ENCODE data around the gene C19orf38.

DNA sequence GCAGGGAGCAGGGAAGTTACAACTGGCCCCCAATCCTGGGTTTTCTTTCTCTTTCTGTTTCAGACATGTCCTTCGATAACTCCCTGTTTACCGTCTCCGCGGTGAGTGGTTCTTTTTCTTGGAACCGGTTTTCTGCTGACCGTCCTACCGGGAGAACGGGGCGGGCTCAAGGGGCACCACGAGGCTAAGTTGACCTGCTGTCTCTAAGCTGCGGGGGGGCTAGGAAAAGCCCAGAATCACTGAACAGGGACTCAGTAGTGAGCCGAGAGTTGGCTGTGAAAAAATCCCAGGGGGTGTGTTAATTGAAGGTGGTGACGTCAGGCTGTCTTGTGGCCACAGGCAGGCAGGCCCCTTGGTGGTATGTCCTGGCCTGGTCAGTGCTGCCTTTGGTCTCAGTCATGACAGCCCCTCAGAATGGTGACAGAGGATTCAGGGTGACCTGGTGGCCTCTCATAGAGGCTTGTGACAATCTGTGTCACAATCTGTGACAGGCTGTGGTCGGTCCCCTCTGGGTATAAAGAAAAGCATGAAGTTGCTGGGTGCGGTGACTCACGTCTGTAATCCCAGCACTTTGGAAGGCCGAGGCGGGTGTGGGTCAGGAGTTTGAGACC, 15.0 kb downstream of the C19orf38 start:
- TF ChIP-seq POLR2A (IDR thresholded peaks at IDR 0.05; ENCODE audit: low read depth, low read length) (no peak), POLR2AphosphoS5 (IDR thresholded peaks at IDR 0.05; ENCODE audit: low read depth, low read length) (no peak), TAF1 (IDR thresholded peaks at IDR 0.05; ENCODE audit: borderline replicate concordance, low read depth, low read length) (no peak)
